ENCODE data around the gene ERVK3-1. TPM values are rescaled to one million over a fixed set of nuclear protein-coding genes. Genes with fewer than 3 reads are reported as not detected.

ERVK3-1 gene
- total RNA-seq, 3 donors from 2014 or later: 44.3 to 72.7 (median 60.0) TPM

DNA sequence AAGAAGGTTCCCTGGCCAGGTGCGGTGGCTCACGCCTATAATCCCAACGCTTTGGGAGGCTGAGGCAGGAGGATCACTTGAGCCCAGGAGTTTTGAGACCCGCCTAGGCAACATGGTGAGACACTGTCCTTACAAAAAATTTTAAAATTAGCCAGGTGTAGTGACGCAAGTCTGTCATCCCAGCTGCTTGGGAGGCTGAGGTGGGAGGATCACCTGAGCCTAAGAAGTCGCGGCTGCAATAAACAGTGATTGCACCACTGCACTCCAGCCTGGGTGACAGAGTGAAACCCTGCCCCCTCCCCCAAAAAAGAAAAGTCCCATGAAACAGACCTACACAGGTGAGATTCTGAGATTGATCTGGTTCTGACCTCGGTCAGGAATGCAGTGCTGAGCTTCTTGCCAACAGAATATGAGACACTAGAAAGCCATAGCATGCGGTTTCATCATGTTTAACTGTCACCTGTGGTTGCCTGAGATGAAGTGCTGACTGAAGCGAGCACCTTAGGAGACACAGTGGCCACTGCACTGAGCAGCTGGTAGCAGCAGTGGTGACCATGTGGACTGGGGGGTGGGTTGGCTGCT is 50.1 kb downstream of the ERVK3-1 start:
- H3K27me3 ChIP-seq: no peaks in the 10 kb centered on the region
- no peaks in the 10 kb centered on the region for H3K4me1 ChIP-seq
- no peaks in the 10 kb centered on the region for H3K9me3 ChIP-seq
- intact Hi-C loops (cut with DNase I; ENCODE audit: low total_unique reads): no loop called here
- no peak overlapping the region for H3K27ac ChIP-seq
- no peak for DNase-seq (ENCODE audit: low spot score in 2 of 2)
- H3K36me3 ChIP-seq: no peaks in the 10 kb centered on the region
- peak overlapping the region in 1 of 3 donors; percentile 42 for H3K4me3 ChIP-seq
- no peak for TF ChIP-seq POLR2AphosphoS5 (IDR thresholded peaks at IDR 0.05)
- TF ChIP-seq, protein P1, sequence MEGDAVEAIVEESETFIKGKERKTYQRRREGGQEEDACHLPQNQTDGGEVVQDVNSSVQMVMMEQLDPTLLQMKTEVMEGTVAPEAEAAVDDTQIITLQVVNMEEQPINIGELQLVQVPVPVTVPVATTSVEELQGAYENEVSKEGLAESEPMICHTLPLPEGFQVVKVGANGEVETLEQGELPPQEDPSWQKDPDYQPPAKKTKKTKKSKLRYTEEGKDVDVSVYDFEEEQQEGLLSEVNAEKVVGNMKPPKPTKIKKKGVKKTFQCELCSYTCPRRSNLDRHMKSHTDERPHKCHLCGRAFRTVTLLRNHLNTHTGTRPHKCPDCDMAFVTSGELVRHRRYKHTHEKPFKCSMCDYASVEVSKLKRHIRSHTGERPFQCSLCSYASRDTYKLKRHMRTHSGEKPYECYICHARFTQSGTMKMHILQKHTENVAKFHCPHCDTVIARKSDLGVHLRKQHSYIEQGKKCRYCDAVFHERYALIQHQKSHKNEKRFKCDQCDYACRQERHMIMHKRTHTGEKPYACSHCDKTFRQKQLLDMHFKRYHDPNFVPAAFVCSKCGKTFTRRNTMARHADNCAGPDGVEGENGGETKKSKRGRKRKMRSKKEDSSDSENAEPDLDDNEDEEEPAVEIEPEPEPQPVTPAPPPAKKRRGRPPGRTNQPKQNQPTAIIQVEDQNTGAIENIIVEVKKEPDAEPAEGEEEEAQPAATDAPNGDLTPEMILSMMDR (IDR thresholded peaks at IDR 0.05): no peak

DNA sequence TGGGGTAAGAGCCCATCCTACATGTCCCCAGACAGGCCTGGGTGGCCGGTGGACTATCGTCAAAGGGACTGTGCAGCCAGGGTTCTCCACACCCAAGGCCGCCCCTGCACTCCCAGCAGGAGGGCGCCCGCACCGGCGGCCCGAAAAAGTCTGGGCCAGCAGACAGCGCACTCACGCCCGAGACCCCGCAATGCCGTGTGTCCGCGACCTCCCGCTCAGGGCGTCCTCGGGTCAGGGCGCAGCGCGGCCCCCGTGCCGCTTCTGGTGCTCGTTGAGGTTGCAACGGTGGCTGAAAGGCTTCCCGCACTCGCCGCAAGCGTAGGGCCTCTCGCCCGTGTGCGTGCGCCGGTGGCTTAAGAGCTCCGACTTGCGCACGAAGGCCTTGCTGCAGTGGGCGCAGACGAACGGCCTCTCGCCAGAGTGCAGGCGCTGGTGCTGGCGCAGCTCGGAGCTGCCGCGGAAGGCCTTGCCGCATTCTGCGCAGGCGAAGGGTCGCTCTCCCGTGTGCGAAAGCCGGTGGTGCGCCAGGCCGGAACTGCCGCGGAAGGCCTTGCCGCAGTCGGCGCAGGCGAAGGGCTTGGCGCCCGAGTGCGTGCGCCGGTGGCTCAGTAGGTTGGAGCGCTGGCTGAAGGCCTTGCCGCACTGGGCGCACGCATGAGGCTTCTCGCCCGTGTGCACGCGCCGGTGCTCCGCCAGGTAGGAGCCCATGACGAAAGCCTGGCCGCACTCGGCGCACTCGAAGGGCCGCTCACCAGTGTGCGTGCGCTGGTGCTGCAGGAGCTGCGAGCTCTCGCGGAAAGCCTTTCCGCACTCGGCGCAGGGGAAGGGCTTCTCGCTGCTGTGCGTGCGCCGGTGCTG is 51.0 kb downstream of the ERVK3-1 start:
- H3K9me3 ChIP-seq: no peaks in the 10 kb centered on the region
- no peak for DNase-seq (ENCODE audit: low spot score in 2 of 2)
- intact Hi-C loops (cut with DNase I; ENCODE audit: low total_unique reads): no loop called here
- H3K4me3 ChIP-seq: peak overlapping the region; percentile 20 to 61 (median 42)
- H3K36me3 ChIP-seq: no peaks in the 10 kb centered on the region
- no peaks in the 10 kb centered on the region for H3K27me3 ChIP-seq
- H3K27ac ChIP-seq: no peak overlapping the region
- no peak for TF ChIP-seq POLR2A (IDR thresholded peaks at IDR 0.05)
- TF ChIP-seq POLR2AphosphoS5 (IDR thresholded peaks at IDR 0.05): no peak
- TF ChIP-seq, protein P1 (IDR thresholded peaks at IDR 0.05): no peak
- no peaks in the 10 kb centered on the region for H3K4me1 ChIP-seq

DNA sequence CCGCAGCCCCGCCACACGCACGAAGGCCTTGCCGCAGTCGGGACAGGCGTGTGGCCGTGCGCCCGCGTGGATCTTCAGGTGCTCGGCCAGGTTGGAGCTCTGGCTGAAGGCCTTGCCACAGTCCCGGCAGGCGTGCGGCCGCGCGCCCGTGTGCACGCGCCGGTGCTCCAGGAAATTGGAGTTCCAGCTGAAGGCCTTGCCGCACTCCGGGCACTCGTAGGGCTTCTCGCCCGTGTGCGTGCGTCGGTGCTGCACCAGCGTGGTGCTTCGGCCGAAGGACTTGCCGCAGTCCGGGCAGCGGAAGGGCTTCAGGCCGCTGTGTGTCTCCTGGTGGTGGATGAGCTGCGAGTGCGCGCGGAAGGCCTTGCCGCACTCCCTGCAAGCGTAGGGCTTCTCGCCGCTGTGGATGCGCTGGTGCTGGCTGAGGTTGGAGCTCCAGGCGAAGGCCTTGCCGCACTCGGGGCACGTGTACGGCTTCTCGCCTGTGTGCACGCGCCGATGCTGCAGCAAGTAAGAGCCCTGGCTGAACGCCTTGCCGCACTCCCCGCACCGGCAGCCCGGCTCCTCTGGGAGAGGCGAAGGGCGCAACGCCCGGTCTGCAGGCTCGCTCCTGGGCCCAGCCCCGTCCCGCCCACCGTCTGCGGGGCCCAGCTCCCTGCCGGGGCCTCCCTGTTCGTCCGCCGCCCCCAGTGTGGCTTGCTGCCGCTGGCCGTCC is 51.7 kb downstream of the ERVK3-1 start:
- intact Hi-C loops (cut with DNase I; ENCODE audit: low total_unique reads): no loop called here
- no peaks in the 10 kb centered on the region for H3K4me1 ChIP-seq
- peak overlapping the region; percentile 20 to 61 (median 42) for H3K4me3 ChIP-seq
- H3K27ac ChIP-seq: no peak overlapping the region
- no peaks in the 10 kb centered on the region for H3K36me3 ChIP-seq
- TF ChIP-seq, protein P1 (IDR thresholded peaks at IDR 0.05): no peak
- TF ChIP-seq POLR2AphosphoS5 (IDR thresholded peaks at IDR 0.05) (peak in 1 of 3 donors; percentile 9), POLR2A (IDR thresholded peaks at IDR 0.05) (no peak)
- H3K27me3 ChIP-seq: no peaks in the 10 kb centered on the region
- H3K9me3 ChIP-seq: no peaks in the 10 kb centered on the region
- DNase-seq (ENCODE audit: low spot score in 2 of 2): no peak

DNA sequence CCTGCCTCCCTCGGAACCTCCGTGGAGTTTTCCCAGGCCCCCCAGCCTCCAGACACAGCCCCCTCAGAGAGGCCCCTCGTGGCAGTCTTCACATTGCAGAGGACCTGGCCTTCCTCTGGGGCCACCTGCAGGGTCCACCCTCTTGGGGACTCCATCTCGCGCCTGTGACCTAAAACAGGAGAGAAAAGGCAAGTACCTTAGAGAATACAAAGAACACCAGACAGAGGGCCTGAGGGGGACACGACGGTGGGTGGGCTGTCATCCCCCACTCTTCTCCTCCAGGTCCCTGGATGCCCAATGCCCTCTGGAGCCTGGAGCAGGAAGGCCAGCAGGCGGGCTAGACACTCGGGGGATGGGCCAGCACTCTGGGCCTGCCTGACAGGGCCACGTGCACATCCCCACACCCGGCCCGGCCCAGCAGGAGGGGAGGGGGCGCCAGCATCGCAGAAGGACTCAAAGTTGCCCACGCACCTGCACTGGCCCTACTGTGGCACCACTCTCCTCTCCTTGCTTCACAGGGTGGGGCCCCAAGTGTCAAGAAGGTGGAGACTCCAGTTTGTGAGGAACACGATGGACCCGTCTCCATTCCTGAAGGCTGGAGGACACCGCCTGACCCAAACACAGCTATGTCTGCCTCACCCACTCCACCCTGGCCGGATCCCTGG is 52.4 kb downstream of the ERVK3-1 start:
- intact Hi-C loops (cut with DNase I; ENCODE audit: low total_unique reads): no loop called here
- H3K27ac ChIP-seq: no peak overlapping the region
- TF ChIP-seq POLR2A (IDR thresholded peaks at IDR 0.05): no peak
- TF ChIP-seq, protein P1 (IDR thresholded peaks at IDR 0.05): no peak
- TF ChIP-seq POLR2AphosphoS5 (IDR thresholded peaks at IDR 0.05): no peak
- peak overlapping the region in 2 of 3 donors; percentile 42 to 61 for H3K4me3 ChIP-seq
- DNase-seq (ENCODE audit: low spot score in 2 of 2): no peak
- H3K36me3 ChIP-seq: no peaks in the 10 kb centered on the region
- no peaks in the 10 kb centered on the region for H3K4me1 ChIP-seq
- H3K9me3 ChIP-seq: no peaks in the 10 kb centered on the region
- no peaks in the 10 kb centered on the region for H3K27me3 ChIP-seq

All from breast epithelium (tissue), 4 donors.